GM18507 (cell line): ENCODE data around the gene SULT2A1.
"Not testable (repeated sequence)": the region's sequence is repeated elsewhere in the genome, so short reads cannot be mapped to it uniquely, and the experiment has no call there.

Experiments
- DNase-seq: peaks from one replicate; pipeline ENCODE4 v3.0.0; 2011; ENCODE audit warnings: low read depth; ENCODE audit not compliant: insufficient read length; ENCODE audit errors: extremely low spot score
- FAIRE-seq: peaks from 2 replicates; lab custom pipeline; 2011; peaks lifted over from hg19 to GRCh38; lab: Jason Lieb, UNC

SULT2A1 gene

DNA sequence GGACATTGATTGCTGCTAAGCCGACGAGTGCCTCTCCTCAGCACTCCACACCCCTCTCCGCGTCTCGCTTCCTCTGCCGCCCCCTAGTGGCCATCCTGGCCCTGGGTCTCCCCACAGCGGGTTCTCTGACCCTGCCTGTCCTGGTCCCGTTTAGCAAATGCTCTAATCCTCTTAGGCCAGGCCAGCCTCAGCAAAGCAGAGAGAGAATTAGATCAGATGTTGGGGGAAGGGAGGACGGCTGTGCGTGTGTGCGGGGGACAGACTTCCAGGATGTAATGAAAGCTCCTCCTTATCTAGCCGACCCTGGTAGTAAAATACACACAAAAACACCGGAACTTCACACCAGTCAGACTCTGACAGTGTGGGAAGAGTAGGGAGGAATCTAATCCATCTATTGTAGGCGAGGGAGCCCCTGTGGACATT is 22.6 kb downstream of the SULT2A1 start:
- DNase-seq (peak; percentile 71), FAIRE-seq (peak; percentile 80)

DNA sequence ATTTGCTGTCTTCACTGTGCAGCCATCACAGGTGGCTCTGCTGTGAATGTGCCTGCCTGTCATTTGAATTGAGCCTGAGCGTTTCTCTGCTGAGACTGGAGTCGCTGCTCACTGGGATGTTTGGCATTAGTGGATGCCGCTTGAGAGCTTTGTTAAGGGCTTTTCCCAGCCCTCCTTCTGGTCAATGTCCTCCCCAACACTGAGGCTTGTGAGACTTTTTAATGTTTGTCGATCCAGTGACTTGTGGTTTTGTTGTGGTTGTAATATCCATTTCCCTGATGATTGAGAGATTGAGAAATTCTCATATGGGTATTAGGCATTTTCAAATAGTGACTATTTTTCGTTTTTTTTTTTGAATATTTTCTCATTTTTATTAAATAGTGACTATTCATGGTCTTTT is 24.5 kb downstream of the SULT2A1 start:
- DNase-seq (no peak), FAIRE-seq (no peak)

DNA sequence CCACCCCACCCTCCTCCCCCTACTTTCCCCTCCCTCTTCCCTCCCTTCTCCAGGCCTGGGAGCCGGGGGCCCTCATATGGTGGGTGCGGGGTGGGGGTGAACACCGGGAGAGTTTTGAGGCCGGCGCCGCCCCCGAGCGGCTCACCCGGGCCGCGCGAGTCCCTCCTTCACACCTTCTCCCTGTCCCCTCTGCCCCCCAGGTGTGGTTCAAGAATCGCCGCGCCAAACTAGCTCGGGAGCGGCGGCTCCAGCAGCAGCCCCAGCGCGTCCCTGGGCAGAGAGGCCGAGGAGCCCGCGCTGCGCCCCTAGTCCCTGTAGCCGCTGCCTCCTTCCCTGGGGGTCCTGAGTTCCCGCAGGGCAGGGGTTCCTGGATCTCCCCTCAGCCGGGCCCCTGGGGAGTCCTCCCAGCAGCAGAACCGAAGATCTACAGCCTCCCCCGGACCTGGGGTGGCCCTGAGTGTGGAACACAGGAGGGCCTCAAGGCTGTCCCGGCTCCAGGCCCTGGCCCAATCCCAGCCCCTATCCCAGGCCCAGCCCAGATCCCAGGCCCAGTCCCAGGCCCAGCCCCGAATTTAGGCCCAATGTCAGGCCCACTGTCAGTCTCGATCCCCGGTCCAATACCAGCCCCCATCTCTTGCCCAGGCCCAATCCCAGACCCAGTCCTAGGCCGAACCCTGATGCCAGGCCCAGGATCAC is 25.4 kb downstream of the SULT2A1 start:
- no peak for DNase-seq
- FAIRE-seq: no peak

DNA sequence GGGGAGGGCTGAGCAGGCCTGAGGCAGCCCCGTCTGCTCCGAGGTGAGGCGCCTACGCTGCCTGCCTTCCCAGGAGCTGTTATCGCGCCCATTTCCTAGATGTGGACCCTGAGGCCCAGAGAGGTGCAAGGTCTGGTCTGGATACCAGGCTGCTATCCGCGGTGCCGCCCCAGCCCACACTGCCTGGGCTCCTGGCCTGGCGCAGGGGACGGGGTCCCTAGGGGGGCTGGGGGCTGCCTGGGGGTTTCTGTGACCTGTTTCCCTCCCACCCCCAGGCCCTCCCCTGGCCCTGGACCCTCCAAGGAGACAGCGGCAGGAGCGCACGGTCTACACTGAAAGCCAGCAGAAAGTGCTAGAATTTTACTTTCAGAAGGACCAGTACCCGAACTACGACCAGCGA is 26.3 kb downstream of the SULT2A1 start:
- DNase-seq, FAIRE-seq: not testable (repeated sequence)

DNA sequence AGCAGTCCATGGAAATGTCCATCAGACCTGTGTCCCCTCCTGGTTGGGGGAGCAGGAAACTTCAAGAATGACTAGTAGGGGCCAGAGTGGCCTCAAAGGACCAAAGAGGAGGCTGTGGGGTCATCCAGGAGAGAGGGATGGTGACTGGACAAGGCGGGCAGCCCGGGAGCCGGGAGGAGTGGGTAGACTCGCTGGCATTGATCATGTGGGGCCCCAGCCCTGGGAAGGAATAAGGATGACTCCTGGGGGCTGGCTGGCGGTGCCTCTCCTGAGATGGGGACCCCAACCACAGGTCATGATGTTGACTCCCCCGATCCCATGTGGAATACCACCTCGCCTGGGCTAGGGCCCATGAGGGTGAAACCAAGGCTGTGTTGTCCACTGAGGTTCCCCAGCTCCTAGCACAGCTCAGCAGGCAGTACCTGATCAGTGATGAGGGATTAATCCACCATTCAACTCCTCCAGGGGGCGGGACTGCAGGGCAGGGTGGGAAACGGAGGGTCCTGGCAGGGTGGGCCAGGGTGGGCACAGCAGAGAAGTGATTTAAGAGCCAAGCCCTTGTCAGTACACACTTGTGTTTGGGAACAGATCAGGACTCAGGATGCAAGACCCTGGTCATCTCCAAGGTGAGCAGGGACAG is 27.3 kb downstream of the SULT2A1 start, which contains the start of gene TPRX2:
TSS of gene TPRX2 (plus strand) at position 590 of the 640 bp plus-strand sequence. CDS start at position 602, 12 bp downstream.
- FAIRE-seq: not testable (repeated sequence)

DNA sequence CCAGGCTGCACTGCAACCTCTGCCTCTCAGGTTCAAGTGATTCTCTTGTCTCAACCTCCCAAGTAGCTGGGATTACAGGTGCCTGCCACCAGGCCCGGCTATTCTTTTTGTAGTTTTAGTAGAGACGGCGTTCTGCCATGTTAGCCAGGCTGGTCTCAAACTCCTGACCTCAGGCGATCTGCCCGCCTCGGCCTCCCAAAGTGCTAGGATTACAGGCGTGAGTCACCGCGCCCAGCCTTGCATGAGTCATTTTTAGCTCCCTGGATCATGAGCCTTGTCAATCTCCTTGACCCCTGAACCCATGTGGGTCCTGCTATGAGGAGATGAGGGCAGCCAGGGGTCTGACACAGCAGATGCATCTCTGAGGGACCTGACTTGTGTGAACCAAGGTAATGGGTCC is 27.9 kb downstream of the SULT2A1 start:
- FAIRE-seq, DNase-seq: not testable (repeated sequence)

More for the DNA sequence above, 27.3 kb downstream of the SULT2A1 start, which contains the start of gene TPRX2:
- not testable (repeated sequence) for DNase-seq

DNA sequence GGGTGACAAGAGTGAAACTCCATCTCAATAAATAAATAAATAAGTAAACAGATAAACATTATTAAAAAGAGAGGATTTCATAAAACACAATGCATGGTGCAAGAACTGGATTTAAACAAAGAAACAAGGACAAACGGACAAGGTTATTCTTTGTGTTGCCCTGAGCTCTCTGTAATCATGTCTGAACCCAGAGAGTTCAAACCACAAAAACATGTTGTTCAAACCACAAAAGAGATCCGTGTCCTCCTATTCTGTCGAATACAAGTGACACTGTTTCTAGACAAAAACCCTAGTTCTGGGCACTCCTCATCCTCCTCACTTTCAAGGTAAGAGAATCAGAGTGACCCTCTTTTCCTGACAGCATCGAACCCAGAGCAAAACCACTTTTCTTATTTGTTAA is 31.7 kb downstream of the SULT2A1 start:
- DNase-seq: no peak
- no peak for FAIRE-seq

DNA sequence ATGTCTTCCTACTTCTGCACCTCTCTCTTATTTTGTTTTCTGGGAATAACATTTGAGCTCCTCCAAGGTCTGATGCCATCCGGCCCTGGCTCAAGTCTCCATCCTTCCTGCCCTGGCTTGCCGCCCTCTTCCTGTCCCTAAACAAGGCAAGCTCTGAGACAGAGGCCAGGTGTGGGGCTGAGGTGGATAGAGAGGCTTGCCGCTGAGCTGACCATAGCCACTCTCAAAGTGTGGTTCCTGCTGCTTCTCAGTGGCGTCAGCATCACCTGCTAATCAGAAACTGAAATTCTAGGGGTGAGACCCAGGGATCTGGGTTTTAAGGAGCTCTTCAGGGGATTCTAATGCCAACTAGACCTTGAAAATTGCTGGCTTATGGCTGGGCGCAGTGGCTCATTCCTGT is 33.1 kb downstream of the SULT2A1 start:
- no peak for DNase-seq
- FAIRE-seq: no peak

DNA sequence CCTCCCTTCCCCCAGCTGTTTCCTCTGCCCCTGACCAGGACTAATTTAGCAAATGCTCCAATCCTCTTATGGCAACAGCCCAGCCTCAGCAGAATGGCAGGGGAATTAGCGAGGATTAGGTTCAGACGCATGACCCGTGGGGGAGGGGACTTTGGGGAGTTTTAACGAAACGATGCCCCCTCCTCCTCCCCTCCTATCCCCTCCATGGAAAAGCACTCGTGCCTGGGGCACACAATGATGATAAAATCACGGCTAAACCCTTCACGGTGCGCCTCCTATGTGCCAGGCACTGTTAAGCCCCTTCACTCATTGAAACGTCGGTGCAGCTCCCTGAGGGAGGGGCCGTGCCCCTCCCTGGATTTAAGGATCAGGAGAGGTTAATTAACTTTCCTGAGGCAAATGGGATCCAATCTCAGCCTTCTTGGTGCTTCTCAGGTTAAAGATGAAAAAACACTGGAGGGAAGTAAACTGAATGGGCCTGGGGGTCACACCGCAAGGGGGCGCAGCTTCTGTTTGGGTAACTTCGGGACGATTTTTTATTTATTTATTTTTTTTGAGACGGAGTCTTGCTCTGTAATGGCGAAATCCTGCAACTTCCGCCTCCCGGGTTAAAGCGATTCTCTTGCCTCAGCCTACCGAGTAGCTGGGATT is 37.2 kb downstream of the SULT2A1 start:
- DNase-seq: no peak
- FAIRE-seq: no peak

DNA sequence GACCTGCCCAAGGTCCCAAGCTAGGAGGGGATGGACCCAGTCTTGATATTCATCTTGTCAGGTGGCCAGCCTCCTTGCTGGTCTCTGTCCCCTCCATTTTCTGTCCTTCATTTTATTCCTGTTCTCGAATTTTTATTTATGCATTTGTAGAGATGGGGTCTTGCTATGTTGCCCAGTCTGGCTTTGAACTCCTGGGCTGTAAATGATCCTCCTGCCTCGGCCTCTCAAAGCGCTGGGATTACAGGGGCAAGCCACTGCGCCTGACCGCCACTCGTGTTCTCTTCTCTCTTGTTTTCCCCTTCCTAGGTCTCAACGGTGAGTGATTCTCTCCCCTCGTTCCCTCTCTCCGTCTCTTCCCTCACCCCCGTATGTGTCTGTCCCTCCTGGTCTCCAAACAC is 37.7 kb downstream of the SULT2A1 start:
- DNase-seq (no peak), FAIRE-seq (no peak)

DNA sequence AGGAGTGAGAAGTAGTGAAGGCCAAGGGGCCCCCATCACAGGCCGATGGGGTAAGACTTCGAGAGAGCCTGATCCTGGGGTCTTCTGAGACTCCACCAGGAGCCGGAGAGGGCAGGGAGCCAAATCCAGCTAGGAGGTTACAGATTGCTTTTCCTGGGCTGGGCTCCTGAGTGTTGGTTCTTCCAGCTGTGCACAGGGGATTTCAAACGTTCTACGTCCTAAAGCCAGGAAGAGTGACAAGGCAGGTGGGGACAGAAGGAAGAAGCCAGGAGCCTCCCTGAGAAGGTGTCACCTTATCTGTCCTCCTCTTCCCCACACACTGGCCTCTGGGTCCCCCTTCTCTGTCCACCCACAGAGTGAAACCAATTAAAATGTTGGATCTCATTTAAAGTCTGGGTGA is 43.2 kb downstream of the SULT2A1 start:
- DNase-seq (no peak), FAIRE-seq (no peak)

DNA sequence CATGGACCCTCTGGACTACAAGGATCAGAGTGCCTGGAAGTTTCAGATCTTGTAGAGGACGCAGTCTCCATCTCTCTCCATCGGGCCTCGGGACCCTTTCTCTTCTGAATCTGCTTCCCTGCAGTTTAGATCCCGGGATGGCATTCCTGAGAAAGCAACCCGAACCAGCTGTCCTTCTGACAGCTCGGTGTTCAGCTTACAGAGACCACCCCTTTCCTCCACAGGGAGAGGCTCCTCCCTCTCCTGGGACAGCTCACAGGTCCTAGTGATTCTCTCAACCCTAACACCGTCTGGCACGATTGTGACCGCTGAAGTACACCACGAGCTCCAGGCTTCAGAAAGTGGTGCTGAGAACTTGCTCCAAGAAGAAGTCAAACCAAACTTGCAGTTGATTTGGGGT is 46.2 kb downstream of the SULT2A1 start:
- DNase-seq: no peak

DNA sequence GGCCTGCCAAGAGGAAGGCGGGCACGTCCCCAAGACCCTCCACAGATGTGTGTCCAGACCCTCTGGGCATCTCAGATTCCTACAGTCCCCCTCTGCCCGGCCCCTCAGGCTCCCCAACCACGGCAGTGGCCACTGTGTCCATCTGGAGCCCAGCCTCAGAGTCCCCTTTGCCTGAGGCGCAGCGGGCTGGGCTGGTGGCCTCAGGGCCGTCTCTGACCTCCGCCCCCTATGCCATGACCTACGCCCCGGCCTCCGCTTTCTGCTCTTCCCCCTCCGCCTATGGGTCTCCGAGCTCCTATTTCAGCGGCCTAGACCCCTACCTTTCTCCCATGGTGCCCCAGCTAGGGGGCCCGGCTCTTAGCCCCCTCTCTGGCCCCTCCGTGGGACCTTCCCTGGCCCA is 46.7 kb downstream of the SULT2A1 start:
- no peak for FAIRE-seq
- no peak for DNase-seq

More for the DNA sequence above, 46.2 kb downstream of the SULT2A1 start:
- FAIRE-seq: no peak

DNA sequence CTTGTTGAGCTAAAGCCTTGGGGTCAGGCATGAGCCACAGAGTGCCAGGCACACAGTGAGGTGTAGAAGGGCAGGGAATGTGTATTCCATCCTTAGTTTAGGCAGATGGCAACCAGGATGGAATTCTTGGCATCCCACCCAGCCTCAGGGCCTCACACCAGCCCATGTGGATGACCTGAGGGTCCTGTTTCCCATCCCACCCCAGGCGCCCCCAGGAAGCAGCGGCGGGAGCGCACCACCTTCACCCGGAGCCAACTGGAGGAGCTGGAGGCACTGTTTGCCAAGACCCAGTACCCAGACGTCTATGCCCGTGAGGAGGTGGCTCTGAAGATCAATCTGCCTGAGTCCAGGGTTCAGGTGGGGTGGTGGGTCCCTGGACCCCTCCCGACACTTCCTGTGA is 50.1 kb downstream of the SULT2A1 start:
- DNase-seq (no peak), FAIRE-seq (no peak)

DNA sequence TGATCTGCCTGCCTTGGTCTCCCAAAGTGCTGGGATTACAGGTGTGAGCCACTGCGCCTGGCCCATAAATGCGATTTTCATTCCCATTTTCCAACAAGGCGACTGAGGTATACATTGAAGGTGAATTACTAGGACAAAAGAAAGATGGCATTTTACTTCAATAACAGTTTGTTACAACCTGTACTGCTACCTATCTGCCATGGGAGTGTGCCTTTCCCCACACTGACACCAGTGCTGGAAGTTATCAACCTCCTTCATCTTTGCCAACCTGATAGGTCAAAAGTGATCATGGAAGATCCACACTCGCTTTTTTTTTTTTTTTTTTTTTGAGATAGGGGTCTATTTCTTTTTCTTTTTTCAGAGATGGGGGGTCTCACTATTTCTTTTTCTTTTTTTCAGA is 53.4 kb downstream of the SULT2A1 start:
- FAIRE-seq: no peak
- no peak for DNase-seq

DNA sequence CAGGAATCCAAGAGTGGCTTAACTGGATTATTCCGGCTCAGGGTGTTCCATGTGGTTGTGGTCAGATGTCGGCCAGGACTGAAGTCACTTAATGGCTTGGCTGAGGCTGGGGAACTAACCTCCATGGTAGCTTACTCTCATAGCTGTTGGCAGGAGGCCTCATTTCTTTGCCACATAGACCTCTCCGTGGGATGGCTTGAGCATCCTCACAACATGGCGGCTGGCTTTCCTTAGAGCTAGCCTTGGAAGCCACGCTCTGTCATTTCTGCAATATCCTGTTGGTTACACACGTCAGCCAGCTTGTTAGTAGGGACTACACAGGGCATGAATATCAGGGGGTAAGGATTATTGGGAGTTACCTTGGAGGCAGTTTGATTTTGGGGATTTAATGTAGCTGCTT is 59.3 kb downstream of the SULT2A1 start:
- FAIRE-seq (no peak), DNase-seq (no peak)

DNA sequence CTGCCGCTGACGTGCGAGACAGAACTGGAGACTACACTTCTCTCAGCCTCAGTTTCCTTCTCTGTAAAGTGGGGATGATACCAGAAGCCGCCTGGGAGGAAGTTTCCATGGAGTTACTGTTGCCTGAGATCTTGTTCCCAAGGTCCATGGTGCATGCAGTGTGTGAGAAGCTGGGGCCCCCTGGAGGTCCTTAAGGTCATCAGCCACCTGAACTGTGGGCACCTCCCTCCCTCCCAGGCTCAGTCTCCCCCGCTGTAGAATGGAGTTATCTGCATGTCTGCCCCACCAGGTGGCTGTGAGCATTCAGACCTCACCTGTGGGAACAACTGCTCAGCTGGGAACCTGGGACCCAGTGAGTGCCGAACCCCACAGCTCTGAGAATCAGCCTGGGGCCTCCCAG is 61.7 kb downstream of the SULT2A1 start:
- FAIRE-seq: no peak
- DNase-seq: no peak

DNA sequence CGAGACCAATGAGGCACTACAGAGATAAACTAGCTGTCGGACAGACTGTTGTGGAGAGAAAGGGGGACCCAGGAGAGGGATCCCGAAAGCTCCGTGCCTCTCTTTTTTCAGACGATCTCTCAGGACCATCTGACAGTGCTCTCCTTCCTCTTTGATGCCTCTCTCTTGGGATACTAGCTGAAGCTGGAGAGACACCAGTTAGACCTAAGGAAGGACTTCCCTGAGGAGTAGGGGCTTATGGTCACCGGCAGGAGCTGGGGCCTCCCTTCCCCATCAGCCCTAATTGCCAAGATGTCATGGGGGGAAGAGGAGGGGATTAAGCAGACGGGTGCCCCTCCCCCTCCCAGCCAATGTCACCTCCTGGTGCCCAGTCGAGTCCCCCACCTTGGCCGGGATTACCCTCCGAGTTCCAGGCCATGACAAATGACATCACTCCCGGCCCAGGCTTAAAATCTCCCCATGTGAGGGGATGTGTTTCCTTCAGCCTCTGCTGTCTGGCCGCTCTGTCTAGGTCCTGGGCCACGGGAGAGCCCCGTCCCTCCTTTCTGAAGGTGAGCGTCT is 64.6 kb downstream of the SULT2A1 start, which contains the start of gene CRX:
TSS of gene CRX (plus strand) at position 478 of the 561 bp plus-strand sequence. CDS start 12,507 bp downstream, outside the sequence.
- DNase-seq: no peak
- no peak for FAIRE-seq
